Glomerular visceral epithelial cell (primary cell): ENCODE results near the gene MID2.
"Not testable (repeated sequence)": the region's sequence is repeated elsewhere in the genome, so short reads cannot be mapped to it uniquely, and the experiment has no call there.

Source experiments
- DNase-seq: peaks from one replicate; pipeline ENCODE4 v3.0.0-alpha.2; 2016; ENCODE audit errors: extremely low spot score

The MID2 gene

GRCh38 chrX:107842715-107843400 is 17.2 kb downstream of the MID2 start:
- no peak for DNase-seq

GRCh38 chrX:107845625-107846024 is 20.0 kb downstream of the MID2 start:
- no peak for DNase-seq

GRCh38 chrX:107848591-107848990 is 22.9 kb downstream of the MID2 start:
- no peak for DNase-seq

GRCh38 chrX:107849747-107850421 is 24.2 kb downstream of the MID2 start:
- DNase-seq: no peak

- DNase-seq: no peak
These were observed 24.7 kb downstream of the MID2 start for GRCh38 chrX:107850422-107850765.

GRCh38 chrX:107851215-107851614 is 25.5 kb downstream of the MID2 start:
- DNase-seq: no peak

GRCh38 chrX:107851665-107852064 is 26.0 kb downstream of the MID2 start:
- DNase-seq: not testable (repeated sequence)

GRCh38 chrX:107856289-107856688 is 30.6 kb downstream of the MID2 start:
- DNase-seq: no peak

- not testable (repeated sequence) for DNase-seq
These were observed 31.4 kb downstream of the MID2 start for GRCh38 chrX:107857041-107857440.

GRCh38 chrX:107857837-107858236 is 32.2 kb downstream of the MID2 start:
- DNase-seq: no peak

GRCh38 chrX:107861056-107861455 is 35.4 kb downstream of the MID2 start:
- DNase-seq: no peak

- DNase-seq: no peak
These were observed 45.5 kb downstream of the MID2 start for GRCh38 chrX:107871136-107871535.

GRCh38 chrX:107878106-107878505 is 52.4 kb downstream of the MID2 start:
- no peak for DNase-seq

- peak; percentile 30 for DNase-seq
These were observed 54.5 kb downstream of the MID2 start for GRCh38 chrX:107880054-107880610.

- peak; percentile 50 for DNase-seq
These were observed 68.4 kb downstream of the MID2 start for GRCh38 chrX:107894038-107894437.

- no peak for DNase-seq
These were observed 77.1 kb downstream of the MID2 start for GRCh38 chrX:107902721-107903120.

GRCh38 chrX:107905366-107905765 is 79.7 kb downstream of the MID2 start:
- DNase-seq: no peak

- no peak for DNase-seq
These were observed 98.6 kb downstream of the MID2 start for GRCh38 chrX:107924136-107924746.

GRCh38 chrX:107934262-107934661 is 108.6 kb downstream of the MID2 start:
- no peak for DNase-seq

- DNase-seq: peak; percentile 65
These were observed 109.5 kb downstream of the MID2 start for GRCh38 chrX:107935200-107935599.

- peak; percentile 22 for DNase-seq
These were observed 110.2 kb downstream of the MID2 start for GRCh38 chrX:107935664-107936433.

- no peak for DNase-seq
These were observed 110.7 kb downstream of the MID2 start for GRCh38 chrX:107936434-107936730.
